CD4-positive, CD25-positive, alpha-beta regulatory T cell (primary cell): ENCODE data around the gene NECAB3. TPM values are rescaled to one million over a fixed set of nuclear protein-coding genes. Genes with fewer than 3 reads are reported as not detected.

Experiments
- ATAC-seq, 2 donors: fragments of 150-1000 bp; cut with Tn5 transposase; one replicate each; pipeline ENCODE4 v1.10.0; 2021; ENCODE audit warnings: low read depth in 2 of 2, moderate number of reproducible peaks in 2 of 2, moderate library complexity in 1 of 2
- DNase-seq, 3 donors: peaks; one replicate each; pipeline versions ENCODE4 v3.0.0 to v3.0.0-alpha.2; 2012 to 2022; ENCODE audit warnings: mixed read lengths in 1 of 3
- H3K27ac ChIP-seq: one replicate; pipeline ENCODE4 v1.7.0; 2013; ENCODE audit warnings: mild to moderate bottlenecking, low read length; ENCODE audit not compliant: insufficient read depth, poor library complexity, severe bottlenecking
- H3K27me3 ChIP-seq: one replicate; pipeline ENCODE4 v1.7.0; 2013; ENCODE audit warnings: low read length; ENCODE audit not compliant: control insufficient read depth, insufficient read depth
- H3K36me3 ChIP-seq: one replicate; pipeline ENCODE4 v1.7.0; 2013; ENCODE audit warnings: mild to moderate bottlenecking, low read length, moderate library complexity; ENCODE audit not compliant: control insufficient read depth, insufficient read depth
- H3K4me1 ChIP-seq: 2 replicates; pipeline ENCODE4 v1.7.0; 2013; ENCODE audit warnings: mild to moderate bottlenecking, low read length; ENCODE audit not compliant: insufficient read depth, control insufficient read depth, poor library complexity, severe bottlenecking
- H3K4me3 ChIP-seq: one replicate; pipeline ENCODE4 v1.7.0; 2013; ENCODE audit warnings: low read depth, mild to moderate bottlenecking, low read length, moderate library complexity
- H3K9me3 ChIP-seq, 2 experiments: 1 replicate in 1 of 2; 2 replicates in 1 of 2; pipeline ENCODE4 v1.7.0; 2013; ENCODE audit warnings: low read length in 2 of 2, mild to moderate bottlenecking in 1 of 2, moderate library complexity in 1 of 2; ENCODE audit not compliant: control insufficient read depth in 2 of 2
- H3K27ac Mint-ChIP-seq, 3 donors: one replicate each; pipeline ENCODE4 v1.8.0; 2020 to 2022; ENCODE audit warnings: mild to moderate bottlenecking in 3 of 3, mixed read lengths in 3 of 3, moderate library complexity in 2 of 3
- H3K27me3 Mint-ChIP-seq: one replicate; pipeline ENCODE4 v1.8.0; 2022; ENCODE audit warnings: mild to moderate bottlenecking, mixed read lengths
- H3K36me3 Mint-ChIP-seq: one replicate; pipeline ENCODE4 v1.8.0; 2020; ENCODE audit warnings: mixed read lengths
- H3K4me1 Mint-ChIP-seq, 4 donors: one replicate each; pipeline ENCODE4 v1.8.0; 2020 to 2022; ENCODE audit warnings: mixed read lengths in 4 of 4, mild to moderate bottlenecking in 1 of 4
- H3K4me3 Mint-ChIP-seq, 4 donors: one replicate each; pipeline ENCODE4 v1.8.0; 2020 to 2022; ENCODE audit warnings: mild to moderate bottlenecking in 4 of 4, mixed read lengths in 4 of 4, moderate library complexity in 3 of 4
- H3K9me3 Mint-ChIP-seq, 7 donors: one replicate each; pipeline ENCODE4 v1.8.0; 2020 to 2022; ENCODE audit warnings: mixed read lengths in 7 of 7, mild to moderate bottlenecking in 3 of 7, moderate library complexity in 2 of 7
- polyA plus RNA-seq, 4 donors: library from polyadenylated mRNA; unstranded; fragments of 300-500 nt; fragmentation: Illumina TruSeq; gene quantifications; one replicate each; pipeline ENCODE4 v1.2.3, GENCODE V29; 2021
- total RNA-seq: library from RNA; stranded (reverse); gene quantifications from one replicate; pipeline ENCODE4 v1.2.3, GENCODE V29; 2022

NECAB3 gene
- total and polyA plus RNA-seq, 5 donors from 2014 or later: 3.0 to 15.6 (median 4.2) TPM

DNA sequence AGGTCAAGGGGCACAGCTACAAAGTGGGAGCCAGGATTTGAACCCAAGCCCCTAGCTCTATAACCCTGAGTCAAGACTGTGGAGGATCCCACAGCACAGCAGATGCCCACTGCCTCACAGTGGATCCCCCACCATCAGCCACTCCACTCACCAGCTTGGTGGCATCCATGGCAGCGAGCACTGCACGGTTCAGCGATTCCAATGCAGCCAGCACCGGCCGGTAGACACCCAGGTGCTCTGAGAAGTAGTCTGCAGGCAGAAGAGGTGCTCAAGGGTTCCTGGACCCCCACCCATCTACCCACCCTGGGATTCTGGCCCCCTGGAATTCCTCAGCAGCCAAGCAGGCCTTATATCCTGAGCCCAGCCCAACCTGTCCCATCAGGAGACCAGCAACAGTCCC lies 5.0 kb downstream of the NECAB3 start:
- H3K36me3 Mint-ChIP-seq: no peaks in the 10 kb centered on the region
- peak overlapping the region; percentile 28 to 97 (median 42) for H3K4me3 Mint-ChIP-seq
- peaks cover 50% of the 10 kb centered on the region for H3K4me1 ChIP-seq
- H3K36me3 ChIP-seq: no peaks in the 10 kb centered on the region
- ATAC-seq: no peak
- H3K9me3 Mint-ChIP-seq: no peaks in the 10 kb centered on the region
- no peak overlapping the region for H3K4me3 ChIP-seq
- no peak overlapping the region for H3K27ac ChIP-seq
- no peaks in the 10 kb centered on the region for H3K27me3 ChIP-seq
- peak overlapping the region in 2 of 3 donors; percentile 22 to 72 for H3K27ac Mint-ChIP-seq
- DNase-seq: no peak
- no peaks in the 10 kb centered on the region for H3K9me3 ChIP-seq
- no peaks in the 10 kb centered on the region for H3K27me3 Mint-ChIP-seq
- H3K4me1 Mint-ChIP-seq: peaks cover 11 to 49% (median 19%) of the 10 kb centered on the region in 4 donors

DNA sequence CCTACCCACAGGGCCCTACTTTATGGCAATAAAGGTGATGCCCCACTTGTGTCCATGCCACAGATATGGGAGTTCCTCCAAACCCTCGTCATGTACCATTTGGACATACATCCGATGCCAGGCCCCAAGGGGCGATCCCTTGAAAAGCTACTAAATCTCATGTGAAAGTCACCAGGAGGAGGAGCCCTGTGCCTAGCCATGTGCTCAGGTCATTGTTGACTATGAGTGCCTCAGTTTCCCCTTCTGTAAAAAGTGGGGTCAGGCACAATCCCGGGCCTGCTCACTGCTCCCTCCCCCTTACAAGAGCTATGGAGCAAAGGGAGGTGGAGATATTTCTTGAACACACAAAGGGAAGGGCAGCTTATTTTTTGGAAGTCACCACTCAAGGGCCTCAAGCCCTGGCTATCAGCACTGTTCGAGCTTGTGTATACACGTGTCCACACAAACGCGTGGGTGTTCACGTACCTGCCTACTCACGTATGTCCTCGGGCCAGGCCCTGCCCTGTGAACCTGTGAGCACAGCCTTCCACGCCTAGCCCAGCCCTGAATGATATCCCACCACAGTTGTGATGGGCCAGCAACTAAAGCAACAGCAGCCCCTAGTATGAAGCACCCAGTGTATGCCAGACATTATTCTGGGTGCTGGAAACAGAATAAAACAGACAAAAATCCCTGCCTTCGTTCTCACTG lies 5.6 kb downstream of the NECAB3 start:
- Histone ChIP-seq H3K27ac (no peak overlapping the region), H3K36me3 (no peaks in the 10 kb centered on the region), H3K4me1 (peaks cover 52% of the 10 kb centered on the region), H3K27me3 (no peaks in the 10 kb centered on the region), H3K9me3 (no peaks in the 10 kb centered on the region), H3K4me3 (no peak overlapping the region)
- ATAC-seq (no peak), DNase-seq (no peak)
- H3K27ac Mint-ChIP-seq: peak overlapping the region in 2 of 3 donors; percentile 22 to 72
- H3K36me3 Mint-ChIP-seq: no peaks in the 10 kb centered on the region
- H3K27me3 Mint-ChIP-seq: no peaks in the 10 kb centered on the region
- peak overlapping the region in 3 of 4 donors; percentile 46 to 97 (median 84) for H3K4me3 Mint-ChIP-seq
- no peaks in the 10 kb centered on the region for H3K9me3 Mint-ChIP-seq
- H3K4me1 Mint-ChIP-seq: peaks cover 11 to 50% (median 20%) of the 10 kb centered on the region in 4 donors

DNA sequence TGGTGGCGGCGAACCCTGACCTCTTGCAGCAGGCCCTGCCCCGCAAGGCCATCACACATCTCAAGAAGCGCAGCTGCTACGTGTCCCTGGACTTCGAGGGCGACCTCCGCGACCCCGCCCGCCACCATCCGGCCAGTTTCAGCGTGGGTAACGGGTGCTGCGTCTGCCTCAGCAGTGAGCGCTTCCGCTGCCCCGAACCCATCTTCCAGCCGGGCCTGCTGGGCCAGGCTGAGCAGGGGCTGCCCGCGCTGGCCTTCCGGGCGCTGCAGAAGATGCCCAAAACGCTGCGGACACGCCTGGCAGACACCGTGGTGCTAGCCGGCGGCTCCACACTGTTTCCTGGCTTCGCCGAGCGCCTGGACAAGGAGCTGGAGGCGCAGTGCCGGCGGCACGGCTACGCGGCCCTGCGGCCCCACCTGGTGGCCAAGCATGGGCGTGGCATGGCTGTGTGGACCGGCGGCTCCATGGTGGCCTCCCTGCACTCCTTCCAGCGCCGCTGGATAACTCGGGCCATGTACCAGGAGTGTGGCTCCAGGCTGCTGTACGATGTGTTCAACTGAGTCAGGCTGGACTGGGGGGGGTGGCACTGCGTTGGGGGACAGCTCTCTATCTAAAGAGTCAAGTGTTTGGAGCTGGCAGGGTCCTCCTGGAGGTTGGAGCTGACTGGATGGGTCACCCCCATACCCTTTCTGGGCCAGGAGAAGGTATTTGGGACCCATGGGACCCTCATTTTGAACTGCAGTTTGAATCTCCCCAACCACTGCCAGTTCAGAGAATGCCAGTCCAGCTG lies 6.4 kb downstream of the NECAB3 start:
- H3K27ac Mint-ChIP-seq: peak overlapping the region in 1 of 3 donors; percentile 65
- no peaks in the 10 kb centered on the region for H3K9me3 Mint-ChIP-seq
- ATAC-seq (peak; percentile 65 to 71), DNase-seq (peak; percentile 67 to 83 (median 79))
- H3K36me3 ChIP-seq: no peaks in the 10 kb centered on the region
- H3K27me3 ChIP-seq: no peaks in the 10 kb centered on the region
- H3K36me3 Mint-ChIP-seq: no peaks in the 10 kb centered on the region
- H3K9me3 ChIP-seq: no peaks in the 10 kb centered on the region
- H3K4me3 Mint-ChIP-seq: peak overlapping the region; percentile 82 to 97 (median 84)
- peaks cover 52% of the 10 kb centered on the region for H3K4me1 ChIP-seq
- peaks cover 11 to 46% (median 18%) of the 10 kb centered on the region in 4 donors for H3K4me1 Mint-ChIP-seq
- H3K27ac ChIP-seq: peak overlapping the region; percentile 80
- no peaks in the 10 kb centered on the region for H3K27me3 Mint-ChIP-seq
- peak overlapping the region; percentile 44 for H3K4me3 ChIP-seq

DNA sequence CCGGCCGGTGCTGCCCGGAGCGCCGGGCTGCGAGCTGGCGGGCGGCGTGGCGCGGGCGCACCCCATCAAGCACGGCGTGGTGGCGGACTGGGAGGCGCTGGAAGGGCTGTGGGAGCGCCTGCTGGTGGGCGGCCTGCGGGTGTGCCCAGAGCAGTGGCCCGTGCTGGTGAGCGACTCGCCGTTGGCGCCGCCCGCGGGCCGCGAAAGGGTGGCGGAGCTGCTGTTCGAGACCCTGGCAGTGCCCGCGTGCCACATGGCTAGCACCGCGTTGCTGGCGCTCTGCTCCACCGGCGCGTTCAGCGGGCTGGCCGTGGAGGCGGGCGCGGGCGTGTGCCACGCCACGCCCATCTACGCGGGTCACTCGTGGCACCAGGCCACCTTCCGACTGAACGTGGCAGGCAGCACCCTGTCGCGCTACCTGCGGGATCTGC lies 7.0 kb downstream of the NECAB3 start:
- DNase-seq (peak in 1 of 3 donors; percentile 52), ATAC-seq (peak; percentile 3 to 5)
- Histone ChIP-seq H3K27me3 (no peaks in the 10 kb centered on the region), H3K27ac (peak overlapping the region; percentile 80), H3K9me3 (no peaks in the 10 kb centered on the region), H3K4me3 (peak overlapping the region; percentile 44), H3K36me3 (no peaks in the 10 kb centered on the region), H3K4me1 (peaks cover 53% of the 10 kb centered on the region)
- H3K4me3 Mint-ChIP-seq: peak overlapping the region; percentile 82 to 97 (median 84)
- peaks cover 11 to 49% (median 20%) of the 10 kb centered on the region in 4 donors for H3K4me1 Mint-ChIP-seq
- no peaks in the 10 kb centered on the region for H3K9me3 Mint-ChIP-seq
- no peaks in the 10 kb centered on the region for H3K27me3 Mint-ChIP-seq
- H3K36me3 Mint-ChIP-seq: no peaks in the 10 kb centered on the region
- H3K27ac Mint-ChIP-seq: peak overlapping the region in 1 of 3 donors; percentile 65

DNA sequence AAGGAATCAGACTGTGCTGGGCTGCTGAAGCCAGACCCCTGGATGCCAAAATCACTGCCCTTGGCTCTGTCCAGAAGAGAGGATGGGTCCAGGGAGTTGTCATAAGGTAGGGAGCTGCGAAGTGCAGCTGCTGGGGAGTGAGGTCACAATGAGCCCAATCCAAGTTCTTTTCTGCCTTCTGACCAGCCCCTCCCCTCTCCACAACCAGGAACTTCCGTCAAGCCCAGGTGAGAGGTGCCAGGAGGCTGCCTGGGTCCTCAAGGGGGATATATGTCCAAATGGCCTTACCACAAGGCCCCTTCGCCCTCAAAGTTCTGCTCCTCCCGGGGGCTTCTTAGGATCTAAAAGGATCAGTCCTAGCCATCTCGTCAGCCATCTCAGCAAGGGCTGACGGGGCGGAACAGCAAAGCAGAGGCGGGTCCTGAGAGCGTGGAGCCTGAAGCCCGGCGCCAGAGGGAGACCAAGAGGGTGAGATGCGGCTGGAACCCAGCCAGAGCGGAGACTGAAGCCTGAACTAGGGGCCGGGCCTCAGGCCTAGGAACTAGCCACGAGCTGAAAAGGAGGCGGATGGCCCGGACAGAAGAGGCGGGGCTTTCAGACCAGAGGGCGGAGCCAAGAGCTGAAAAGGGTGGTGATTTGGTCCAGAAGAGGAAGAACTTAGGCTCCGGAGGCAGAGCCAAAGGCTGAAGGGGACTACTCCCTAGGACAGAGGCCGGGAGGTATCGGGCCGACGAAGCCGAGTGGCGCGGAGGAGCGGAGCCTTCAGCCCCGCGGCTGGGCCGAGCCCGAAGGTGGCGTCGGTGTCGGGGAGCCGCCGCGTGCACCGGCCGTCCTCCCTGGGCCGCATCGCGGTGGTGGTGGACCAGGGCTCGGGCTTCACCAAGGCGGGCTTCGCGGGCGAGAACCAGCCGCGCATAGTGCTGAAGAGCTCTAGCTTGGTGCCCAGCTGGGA lies 7.7 kb downstream of the NECAB3 start, which contains the start of gene ACTL10:
Gene ACTL10, plus strand, starts transcription at position 651 of the 952 bp plus-strand sequence. CDS start 555 bp downstream, outside the sequence.
- H3K27me3 Mint-ChIP-seq: no peaks in the 10 kb centered on the region
- Histone ChIP-seq H3K4me1 (peaks cover 56% of the 10 kb centered on the region), H3K36me3 (no peaks in the 10 kb centered on the region), H3K9me3 (no peaks in the 10 kb centered on the region), H3K27ac (peak within 1 kb of the TSS; percentile 80), H3K27me3 (no peaks in the 10 kb centered on the region), H3K4me3 (peak within 1 kb of the TSS; percentile 62)
- peak within 1 kb of the TSS; percentile 94 to 98 (median 96) for H3K27ac Mint-ChIP-seq
- peak within 1 kb of the TSS; percentile 95 to 100 (median 97) for H3K4me3 Mint-ChIP-seq
- ATAC-seq: peak; percentile 38 to 40
- H3K9me3 Mint-ChIP-seq: no peaks in the 10 kb centered on the region
- peaks cover 11 to 53% (median 23%) of the 10 kb centered on the region in 4 donors for H3K4me1 Mint-ChIP-seq
- peak; percentile 60 to 87 (median 81) for DNase-seq
- no peaks in the 10 kb centered on the region for H3K36me3 Mint-ChIP-seq

DNA sequence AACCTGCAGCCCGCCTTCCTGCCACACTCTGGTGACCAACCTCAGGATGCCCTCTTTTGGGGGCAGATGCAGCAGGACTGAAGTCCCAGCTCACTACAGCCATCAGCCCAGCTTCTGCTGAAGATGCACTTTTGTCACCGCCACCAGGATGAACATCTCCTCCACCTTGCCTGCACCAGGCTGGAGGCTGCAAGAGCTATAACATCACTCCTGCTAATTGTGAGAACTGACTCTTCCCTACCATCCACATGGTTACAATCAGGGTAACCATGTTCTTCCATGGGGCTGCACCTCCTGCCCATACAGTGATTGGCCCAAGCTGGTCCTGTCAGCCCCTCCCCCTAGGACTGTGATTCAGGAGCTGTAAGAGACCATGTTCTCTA lies 9.5 kb downstream of the NECAB3 start:
- Mint-ChIP-seq H3K36me3 (no peaks in the 10 kb centered on the region), H3K9me3 (no peaks in the 10 kb centered on the region), H3K4me3 (peak overlapping the region; percentile 61 to 97 (median 92)), H3K27me3 (no peaks in the 10 kb centered on the region), H3K27ac (peak overlapping the region; percentile 95 to 98 (median 97)), H3K4me1 (peaks cover 11 to 50% (median 23%) of the 10 kb centered on the region in 4 donors)
- Histone ChIP-seq H3K4me3 (no peak overlapping the region), H3K4me1 (peaks cover 56% of the 10 kb centered on the region), H3K27me3 (no peaks in the 10 kb centered on the region), H3K36me3 (no peaks in the 10 kb centered on the region), H3K9me3 (no peaks in the 10 kb centered on the region), H3K27ac (peak overlapping the region; percentile 87)
- ATAC-seq: no peak
- DNase-seq: no peak
